Stomach (tissue), 4 donors: Measurements from ENCODE around the gene MRPL9.

Experiments used
- EP300 ChIP-seq: sonication (generic); formaldehyde crosslinking; IDR thresholded peaks from one replicate; pipeline ENCODE4 v1.6.1; 2017; ENCODE audit warnings: antibody characterized with exemption
- POLR2A ChIP-seq, 4 donors: fragments of 450-650 bp; IDR thresholded peaks; one replicate each; pipeline ENCODE4 v1.6.1; 2016; ENCODE audit warnings: antibody characterized with exemption in 4 of 4, control low read depth in 2 of 4, mild to moderate bottlenecking in 1 of 4, moderate library complexity in 1 of 4
- POLR2AphosphoS5 ChIP-seq, 3 donors: sonication (generic); formaldehyde crosslinking; IDR thresholded peaks; one replicate each; pipeline ENCODE4 v1.6.1; 2016; ENCODE audit warnings: antibody characterized with exemption in 3 of 3
- TF ChIP-seq, protein P1 (sequence below), 7 experiments: fragments of 450-650 bp in 4 of 7; fragments of 200-600 bp in 3 of 7; sonication (generic) in 3 of 7; IDR thresholded peaks; one replicate each; pipeline ENCODE4 v1.5.1; 2016 to 2019; ENCODE audit warnings: antibody characterized with exemption in 7 of 7, control low read depth in 2 of 7, mild to moderate bottlenecking in 1 of 7

- TF ChIP-seq, protein P1, sequence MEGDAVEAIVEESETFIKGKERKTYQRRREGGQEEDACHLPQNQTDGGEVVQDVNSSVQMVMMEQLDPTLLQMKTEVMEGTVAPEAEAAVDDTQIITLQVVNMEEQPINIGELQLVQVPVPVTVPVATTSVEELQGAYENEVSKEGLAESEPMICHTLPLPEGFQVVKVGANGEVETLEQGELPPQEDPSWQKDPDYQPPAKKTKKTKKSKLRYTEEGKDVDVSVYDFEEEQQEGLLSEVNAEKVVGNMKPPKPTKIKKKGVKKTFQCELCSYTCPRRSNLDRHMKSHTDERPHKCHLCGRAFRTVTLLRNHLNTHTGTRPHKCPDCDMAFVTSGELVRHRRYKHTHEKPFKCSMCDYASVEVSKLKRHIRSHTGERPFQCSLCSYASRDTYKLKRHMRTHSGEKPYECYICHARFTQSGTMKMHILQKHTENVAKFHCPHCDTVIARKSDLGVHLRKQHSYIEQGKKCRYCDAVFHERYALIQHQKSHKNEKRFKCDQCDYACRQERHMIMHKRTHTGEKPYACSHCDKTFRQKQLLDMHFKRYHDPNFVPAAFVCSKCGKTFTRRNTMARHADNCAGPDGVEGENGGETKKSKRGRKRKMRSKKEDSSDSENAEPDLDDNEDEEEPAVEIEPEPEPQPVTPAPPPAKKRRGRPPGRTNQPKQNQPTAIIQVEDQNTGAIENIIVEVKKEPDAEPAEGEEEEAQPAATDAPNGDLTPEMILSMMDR (IDR thresholded peaks at IDR 0.05), result no peak
- TF ChIP-seq POLR2A (IDR thresholded peaks at IDR 0.05) (no peak), EP300 (no peak), POLR2AphosphoS5 (IDR thresholded peaks at IDR 0.05) (no peak)
Measured at GRCh38 chr1:151733126-151733525, 30.2 kb downstream of the MRPL9 start.
